SW480 (cell line): Measurements from ENCODE around the gene USP10.

Experiments
- DNase-seq: peaks from one replicate; pipeline ENCODE4 v3.0.0-alpha.2; 2016; ENCODE audit warnings: low spot score

Gene USP10

DNA sequence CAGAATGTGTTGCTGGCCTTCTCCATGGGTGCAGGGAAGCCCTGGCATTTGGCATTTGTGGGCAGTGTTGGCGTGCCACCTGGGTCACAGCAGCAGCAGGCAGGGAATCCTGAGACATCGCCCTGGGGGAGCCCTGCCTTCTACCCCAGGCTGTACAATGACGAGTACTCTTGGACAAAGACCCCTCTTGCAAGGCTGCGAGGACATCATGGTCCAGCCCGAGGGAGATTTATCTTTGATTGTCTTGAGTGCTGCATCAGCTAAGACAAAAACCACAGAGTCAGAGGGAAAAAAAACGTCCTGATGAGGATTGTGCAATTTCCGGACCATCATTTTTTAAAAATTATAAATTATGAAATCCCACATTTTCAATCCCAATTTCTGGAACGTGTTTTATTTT, 123.7 kb downstream of the USP10 start:
- no peak for DNase-seq

DNA sequence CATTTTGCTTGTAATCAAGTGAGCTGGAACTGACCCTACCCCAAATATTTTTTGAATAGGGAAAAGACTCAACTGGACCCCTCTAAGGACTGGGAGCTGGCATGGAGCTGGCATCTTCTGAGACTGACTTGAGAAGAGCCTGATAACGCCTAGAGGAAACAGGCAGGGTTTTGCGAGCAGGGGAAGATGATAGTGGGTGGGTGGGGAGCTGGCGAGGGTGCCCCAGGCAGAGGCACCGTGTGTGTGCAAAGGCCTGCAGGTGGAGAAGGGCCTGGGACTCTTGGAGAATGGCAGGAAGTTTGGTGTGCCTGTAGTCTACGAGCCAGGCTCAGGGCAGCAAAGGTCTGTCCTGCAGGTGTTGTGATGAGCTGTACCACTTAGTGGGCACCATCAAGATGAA, 124.1 kb downstream of the USP10 start:
- no peak for DNase-seq

- DNase-seq = no peak
These were observed 126.2 kb downstream of the USP10 start for GRCh38 chr16:84825896-84826557.

- DNase-seq = no peak
These were observed 126.8 kb downstream of the USP10 start for GRCh38 chr16:84826558-84826941.

DNA sequence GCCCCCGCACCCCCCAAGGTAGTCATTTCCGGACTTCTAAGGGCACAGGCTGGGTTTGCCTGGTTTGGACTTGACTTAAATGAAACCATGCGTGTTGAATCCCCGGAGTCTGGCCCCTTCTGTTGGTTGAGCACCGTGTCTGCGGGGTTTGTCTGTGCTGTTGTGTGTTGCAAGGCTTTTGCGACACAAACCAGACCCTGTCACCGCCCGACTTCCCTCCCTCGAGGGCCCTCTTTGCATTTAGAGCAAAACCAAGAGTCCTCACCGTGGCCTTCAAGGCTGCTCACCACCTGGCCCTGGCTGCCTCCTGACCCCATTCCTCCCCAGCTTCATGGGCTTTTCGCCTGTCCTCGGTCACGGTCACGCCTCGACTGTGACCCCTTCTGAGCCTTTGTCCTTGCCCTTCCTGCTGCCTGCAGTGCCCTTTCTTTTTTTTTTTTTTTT, 127.4 kb downstream of the USP10 start:
- no peak for DNase-seq

- no peak for DNase-seq
These were observed 128.1 kb downstream of the USP10 start for GRCh38 chr16:84827897-84828296.

DNA sequence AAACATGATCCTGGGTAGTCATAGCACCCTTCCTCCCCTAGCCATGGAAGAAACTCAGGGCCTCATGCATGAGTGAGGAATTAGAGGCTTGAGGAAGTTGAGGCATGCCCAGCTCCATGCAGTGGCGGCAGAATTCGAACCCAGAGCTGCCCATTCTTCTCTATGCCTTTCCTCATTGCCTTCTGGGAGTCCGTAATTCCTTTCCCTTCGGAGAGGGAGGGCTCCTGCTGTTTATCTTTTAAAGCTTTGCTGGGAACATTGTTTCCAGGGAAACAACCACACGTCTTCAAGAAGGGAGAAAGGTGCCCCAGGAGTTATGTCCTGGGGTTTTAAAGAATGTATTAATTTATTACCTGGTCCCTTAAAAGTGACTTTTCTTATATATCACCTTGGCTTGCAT, 128.5 kb downstream of the USP10 start:
- no peak for DNase-seq
